Measurements from ENCODE around the gene STX12.
"Not testable (repeated sequence)": the region's sequence is repeated elsewhere in the genome, so short reads cannot be mapped to it uniquely, and the experiment has no call there.

Gene STX12

GRCh38 chr1:27864264-27864895 is 91.4 kb downstream of the STX12 start:
- FAIRE-seq (peak; percentile 33), DNase-seq (ENCODE audit: insufficient read length, low spot score) (no peak)

DNA sequence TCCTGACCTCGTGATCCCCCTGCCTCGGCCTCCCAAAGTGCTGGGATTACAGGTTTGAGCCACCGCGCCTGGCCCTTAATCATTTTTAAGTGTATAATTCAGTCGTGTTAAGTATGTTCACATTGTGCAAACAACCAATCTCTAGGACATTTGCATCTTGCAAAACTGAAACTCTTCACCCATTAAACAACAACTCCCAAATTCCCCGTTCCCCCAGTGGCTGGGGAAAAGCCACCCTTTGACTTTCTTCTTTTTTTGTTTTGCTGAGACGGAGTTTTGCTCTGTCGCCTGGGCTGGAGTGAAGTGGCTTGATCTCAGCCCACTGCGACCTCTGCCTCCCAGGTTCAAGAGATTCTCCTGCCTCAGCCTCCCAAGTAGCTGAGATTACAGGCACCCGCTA is 92.8 kb downstream of the STX12 start:
- FAIRE-seq (no peak), DNase-seq (ENCODE audit: insufficient read length, low spot score) (no peak)

DNA sequence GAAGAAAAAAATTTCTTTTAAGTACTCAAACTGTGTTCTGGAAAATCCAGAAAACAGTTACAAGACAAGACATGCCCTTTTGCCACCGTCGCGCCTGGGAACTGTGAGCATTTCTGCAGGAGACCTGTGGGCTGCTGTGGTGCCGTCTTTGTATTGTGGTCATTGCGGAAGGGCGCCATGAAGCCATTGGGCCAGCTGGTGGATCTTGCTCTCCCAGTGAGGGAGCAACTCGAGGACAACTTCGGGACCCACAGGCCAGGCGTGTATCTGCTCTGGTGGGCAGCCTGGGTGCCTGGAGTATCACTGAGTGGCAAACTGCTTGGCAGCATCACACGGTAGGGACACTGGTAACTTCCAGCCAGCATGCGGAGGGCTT is 95.5 kb downstream of the STX12 start:
- no peak for DNase-seq (ENCODE audit: insufficient read length, low spot score)
- peak; percentile 57 for FAIRE-seq

DNA sequence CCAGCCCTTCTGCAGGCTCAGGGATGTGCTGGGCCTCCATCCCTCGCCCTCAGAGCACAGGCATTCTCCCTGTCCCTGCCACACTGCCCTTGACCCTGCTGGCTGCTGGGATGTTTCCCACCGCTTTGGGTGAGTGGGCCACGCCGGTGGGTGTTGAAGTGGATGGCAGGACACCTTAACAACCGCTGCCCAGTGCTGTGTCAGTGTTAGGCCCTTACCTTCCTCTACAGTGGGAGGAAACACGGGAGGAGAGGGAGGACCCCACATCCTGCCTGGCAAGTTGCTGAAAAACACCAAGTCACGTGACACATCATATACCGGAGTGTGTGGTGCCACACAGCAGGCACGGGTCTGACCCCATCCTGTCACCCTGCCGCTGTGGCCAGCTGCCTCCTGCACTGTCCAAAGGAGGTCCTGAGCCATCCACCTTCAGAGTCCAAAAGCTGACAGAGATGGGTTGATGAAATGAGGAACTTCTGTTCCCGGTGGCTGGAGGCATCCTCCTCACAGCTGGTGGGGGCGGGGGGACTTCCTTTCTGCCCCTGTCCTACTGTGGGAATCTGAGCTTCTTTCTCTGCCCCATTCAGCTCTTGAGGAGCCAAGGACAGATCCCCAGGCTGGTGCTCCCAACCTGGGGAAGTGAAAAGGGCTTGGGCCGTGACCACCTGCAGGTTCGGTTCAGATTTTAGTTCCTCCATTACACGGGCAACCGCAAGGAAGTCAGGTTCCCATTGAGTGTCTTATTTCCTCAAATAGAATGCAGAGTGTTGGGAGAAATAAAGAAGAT is 96.1 kb downstream of the STX12 start:
- DNase-seq (ENCODE audit: insufficient read length, low spot score) (no peak), FAIRE-seq (peak; percentile 95)

GRCh38 chr1:27869719-27870085 is 96.7 kb downstream of the STX12 start:
- FAIRE-seq (no peak), DNase-seq (ENCODE audit: insufficient read length, low spot score) (no peak)

DNA sequence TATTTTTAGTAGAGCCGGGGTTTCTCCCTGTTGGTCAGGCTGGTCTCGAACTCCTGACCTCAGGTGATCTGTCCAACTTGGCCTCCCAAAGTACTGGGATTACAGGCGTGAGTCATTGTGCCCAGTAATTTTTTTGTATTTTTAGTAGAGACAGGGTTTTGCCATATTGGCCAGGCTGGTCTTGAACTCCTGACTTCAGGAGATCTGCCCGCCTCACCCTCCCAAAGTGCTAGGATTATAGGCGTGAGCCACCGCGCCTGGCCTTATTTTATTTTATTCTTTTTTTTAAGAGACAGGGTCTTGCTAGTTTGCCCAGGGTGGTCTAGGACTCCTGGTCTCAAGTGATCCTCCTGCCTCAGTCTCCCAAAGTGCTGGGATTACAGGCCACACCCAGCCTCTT is 98.1 kb downstream of the STX12 start:
- FAIRE-seq; DNase-seq (ENCODE audit: insufficient read length, low spot score): not testable (repeated sequence)

DNA sequence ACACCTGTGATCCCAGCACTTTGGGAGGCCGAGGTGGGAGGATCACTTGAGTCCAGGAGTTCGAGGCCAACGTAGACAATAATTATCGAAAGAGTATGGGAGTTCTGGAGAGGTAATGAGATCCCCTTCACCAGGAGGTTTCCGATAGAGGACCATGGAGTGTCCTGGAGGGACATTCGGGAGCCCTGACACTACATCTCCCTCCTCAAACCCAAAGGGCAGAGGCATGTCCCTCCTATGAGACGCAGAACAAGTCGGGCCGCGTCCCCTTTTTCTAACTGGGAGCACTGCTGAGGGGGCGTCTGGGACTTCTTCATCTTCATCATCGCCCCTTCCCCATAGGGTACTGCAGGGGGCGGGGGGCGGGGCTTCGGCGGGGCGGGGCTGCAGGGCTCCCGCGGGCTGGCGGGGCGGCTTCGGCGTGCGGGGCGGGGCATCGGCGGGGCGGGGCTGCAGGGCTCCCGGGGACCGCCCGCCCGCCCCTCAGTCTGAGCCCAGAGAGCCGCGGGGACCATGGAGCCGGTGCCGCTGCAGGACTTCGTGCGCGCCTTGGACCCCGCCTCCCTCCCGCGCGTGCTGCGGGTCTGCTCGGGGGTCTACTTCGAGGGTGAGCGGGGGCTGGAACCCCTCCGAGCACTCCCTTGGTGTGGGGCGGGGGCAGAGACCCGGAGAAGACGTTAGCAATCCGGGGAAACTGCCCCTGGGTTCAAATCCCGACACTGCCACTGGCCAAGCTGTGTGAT is 99.2 kb downstream of the STX12 start, which contains the start of gene THEMIS2:
TSS of gene THEMIS2 (plus strand) at position 486 of the 743 bp plus-strand sequence. CDS start at position 514, 28 bp downstream.
- FAIRE-seq (peak; percentile 23), DNase-seq (ENCODE audit: insufficient read length, low spot score) (no peak)

- FAIRE-seq (peak; percentile 90), DNase-seq (ENCODE audit: insufficient read length, low spot score) (no peak)
Measured at GRCh38 chr1:27872802-27873551, 100.0 kb downstream of the STX12 start.

GRCh38 chr1:27873671-27874384 is 100.8 kb downstream of the STX12 start:
- peak; percentile 57 for FAIRE-seq
- DNase-seq (ENCODE audit: insufficient read length, low spot score) = no peak

Measured in GM19239 (cell line).